SK-N-SH treated with all-trans-retinoic acid at 6 μM for 48 hours (cell line): ENCODE data around the gene RIPK4.

Experiments
- CSDC2 ChIP-seq: fragments of 250-450 bp; sonication (Bioruptor Pico); IDR thresholded peaks from 2 replicates; pipeline ENCODE4 v1.5.0; 2020; ENCODE audit warnings: mild to moderate bottlenecking, moderate library complexity
- RARB ChIP-seq: fragments of 250-450 bp; sonication (Bioruptor Pico); IDR thresholded peaks from 2 replicates; pipeline ENCODE4 v1.8.0; 2021; ENCODE audit warnings: mild to moderate bottlenecking, moderate library complexity
- TOX ChIP-seq: fragments of 250-450 bp; sonication (Bioruptor Pico); IDR thresholded peaks from 2 replicates; pipeline ENCODE4 v1.8.0; 2021; ENCODE audit warnings: mild to moderate bottlenecking, moderate library complexity, borderline replicate concordance
- ZFP3 ChIP-seq: fragments of 250-450 bp; sonication (Bioruptor Pico); IDR thresholded peaks from 2 replicates; pipeline ENCODE4 v1.5.0; 2020; ENCODE audit warnings: mild to moderate bottlenecking, moderate library complexity

DNA sequence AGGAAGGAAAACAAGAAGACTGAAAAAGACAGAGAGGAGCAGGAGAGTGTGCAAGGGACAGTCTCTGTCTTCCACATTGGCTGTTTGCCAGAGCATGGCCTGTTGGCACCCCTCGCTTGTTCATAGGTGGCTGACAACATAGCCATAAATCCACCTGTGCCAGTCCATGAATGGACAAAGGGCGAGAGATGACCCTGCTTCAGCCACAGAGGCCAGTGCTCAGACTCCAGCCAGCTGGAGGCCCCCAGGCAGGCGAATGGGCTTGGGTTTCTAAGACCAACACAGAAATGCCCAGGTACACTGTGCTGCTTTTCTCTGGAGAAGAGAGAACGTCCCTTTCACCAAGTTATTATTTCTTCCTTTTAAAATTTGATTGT lies 60.6 kb downstream of the RIPK4 start:
- TF ChIP-seq ZFP3 (CRISPR knock-in tag) (no peak), TOX (CRISPR knock-in tag) (no peak), RARB (CRISPR knock-in tag) (no peak), CSDC2 (CRISPR knock-in tag) (no peak)
